Uterus (tissue), 2 donors: ENCODE measurements around the gene FBXO15.

Source experiments
- CTCF ChIP-seq, 4 experiments: fragments of 200-600 bp in 2 of 4; fragments of 450-650 bp in 2 of 4; sonication (generic) in 2 of 4; IDR thresholded peaks; one replicate each; pipeline ENCODE4 v1.5.1; 2016 to 2019; ENCODE audit warnings: antibody characterized with exemption in 4 of 4, mild to moderate bottlenecking in 2 of 4, moderate library complexity in 1 of 4
- POLR2A ChIP-seq, 2 donors: fragments of 450-650 bp; IDR thresholded peaks; one replicate each; pipeline ENCODE4 v1.6.1; 2016; ENCODE audit warnings: antibody characterized with exemption in 2 of 2, mild to moderate bottlenecking in 1 of 2, moderate library complexity in 1 of 2

GRCh38 chr18:74113711-74114110, 33.9 kb downstream of the FBXO15 start:
- TF ChIP-seq CTCF (IDR thresholded peaks at IDR 0.05) (no peak), POLR2A (IDR thresholded peaks at IDR 0.05) (no peak)
